Measurements from ENCODE around the gene ACTG1. TPM values are rescaled to one million over a fixed set of nuclear protein-coding genes. Genes with fewer than 3 reads are reported as not detected.

Gene ACTG1
- total and polyA plus RNA-seq, 4 donors: 347 to 1,699 (median 1,282) TPM

DNA sequence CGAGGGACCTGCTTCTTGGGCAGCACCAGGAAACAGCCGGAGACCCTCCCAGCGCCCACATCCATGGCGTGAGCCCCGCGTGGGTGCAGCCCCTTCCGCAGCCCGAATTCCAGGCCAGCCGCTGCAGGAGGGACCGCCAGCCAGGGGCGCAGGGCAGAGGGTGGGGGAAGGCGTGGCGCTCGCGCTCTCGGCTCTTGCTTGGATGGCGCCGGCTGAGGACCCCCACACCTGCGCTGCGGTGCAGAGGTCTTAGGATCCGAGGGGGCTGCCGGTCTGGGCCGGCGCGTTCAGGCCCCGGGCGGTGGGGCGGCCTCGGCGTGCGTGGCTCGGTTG lies 28.8 kb downstream of the ACTG1 start (continued):
- no peak for TF ChIP-seq GABPA (IDR thresholded peaks at IDR 0.05 in 1 of 2, conservative IDR thresholded peaks at IDR 0.05 in 1 of 2)
- TF ChIP-seq, protein P1, sequence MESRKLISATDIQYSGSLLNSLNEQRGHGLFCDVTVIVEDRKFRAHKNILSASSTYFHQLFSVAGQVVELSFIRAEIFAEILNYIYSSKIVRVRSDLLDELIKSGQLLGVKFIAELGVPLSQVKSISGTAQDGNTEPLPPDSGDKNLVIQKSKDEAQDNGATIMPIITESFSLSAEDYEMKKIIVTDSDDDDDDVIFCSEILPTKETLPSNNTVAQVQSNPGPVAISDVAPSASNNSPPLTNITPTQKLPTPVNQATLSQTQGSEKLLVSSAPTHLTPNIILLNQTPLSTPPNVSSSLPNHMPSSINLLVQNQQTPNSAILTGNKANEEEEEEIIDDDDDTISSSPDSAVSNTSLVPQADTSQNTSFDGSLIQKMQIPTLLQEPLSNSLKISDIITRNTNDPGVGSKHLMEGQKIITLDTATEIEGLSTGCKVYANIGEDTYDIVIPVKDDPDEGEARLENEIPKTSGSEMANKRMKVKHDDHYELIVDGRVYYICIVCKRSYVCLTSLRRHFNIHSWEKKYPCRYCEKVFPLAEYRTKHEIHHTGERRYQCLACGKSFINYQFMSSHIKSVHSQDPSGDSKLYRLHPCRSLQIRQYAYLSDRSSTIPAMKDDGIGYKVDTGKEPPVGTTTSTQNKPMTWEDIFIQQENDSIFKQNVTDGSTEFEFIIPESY (IDR thresholded peaks at IDR 0.05): no peak
- no peak for TF ChIP-seq TAF1 (conservative IDR thresholded peaks at IDR 0.05)
- no peak for TF ChIP-seq FOXA1 (IDR thresholded peaks at IDR 0.05)

DNA sequence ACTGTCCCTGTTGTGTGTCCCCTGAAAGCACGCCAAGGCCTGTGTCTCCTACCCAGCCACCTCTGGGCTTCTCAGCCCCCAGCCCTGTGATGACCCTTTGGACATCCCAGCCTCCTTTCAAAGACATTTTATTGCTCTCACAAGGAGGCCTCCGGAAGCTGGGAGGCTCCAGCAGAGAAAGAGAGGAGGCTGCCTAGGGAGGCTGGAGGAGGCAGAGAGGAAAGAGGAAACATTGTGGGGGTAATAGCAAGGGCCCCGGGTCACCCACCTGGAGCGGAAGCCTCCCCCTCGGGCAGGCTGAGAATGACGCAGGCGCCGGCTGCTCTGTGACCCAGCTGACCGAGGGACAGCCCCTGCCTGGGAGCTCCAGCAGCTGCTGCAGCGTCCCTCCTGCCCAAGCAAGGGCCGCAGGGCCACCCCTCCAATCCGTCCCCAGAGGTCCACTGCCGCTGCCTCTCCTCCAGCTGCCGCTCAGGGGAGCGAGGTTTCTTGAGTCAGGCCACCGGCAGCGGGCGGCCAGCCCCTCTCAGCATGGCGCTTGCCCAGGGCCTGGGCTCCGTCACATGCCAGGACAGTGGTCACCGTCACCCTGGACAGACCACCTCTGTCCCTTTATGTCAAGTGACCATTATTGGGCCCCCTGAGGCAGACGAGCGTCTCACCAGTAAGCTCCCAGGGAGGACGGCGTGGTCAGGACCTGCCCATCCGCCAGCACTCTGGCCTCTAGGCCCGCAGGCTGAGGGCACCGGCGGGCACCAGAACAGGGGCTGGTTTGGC lies 29.3 kb downstream of the ACTG1 start:
- Histone ChIP-seq H3K27me3 (ENCODE audit: control insufficient read depth in 4 of 4, insufficient read depth in 4 of 4, low read length in 3 of 4) (no peaks in the 10 kb centered on the region), H3K4me1 (ENCODE audit: control insufficient read depth in 4 of 4, insufficient read depth in 4 of 4, low read length in 3 of 4) (peaks cover 5 to 22% (median 12%) of the 10 kb centered on the region in 4 donors), H3K27ac (ENCODE audit: low read depth in 1 of 2, low read length in 2 of 2) (no peak overlapping the region), H3K9ac (ENCODE audit: low read depth in 1 of 2, low read length in 2 of 2) (no peak overlapping the region), H3K9me3 (ENCODE audit: control insufficient read depth in 4 of 4, low read length in 3 of 4) (no peaks in the 10 kb centered on the region), H3K36me3 (ENCODE audit: control insufficient read depth in 4 of 4, insufficient read depth in 3 of 4, low read depth in 1 of 4, low read length in 3 of 4) (no peaks in the 10 kb centered on the region), H3K4me3 (ENCODE audit: low read depth in 1 of 3, low read length in 3 of 3) (no peak overlapping the region)
- 79% methylated on average over 29 of the region's 29 CpGs for WGBS
- TF ChIP-seq FOXA2 (IDR thresholded peaks at IDR 0.05) (no peak), YY1 (IDR thresholded peaks at IDR 0.05) (no peak), NR2F2 (IDR thresholded peaks at IDR 0.05) (no peak), SP1 (IDR thresholded peaks at IDR 0.05) (no peak), FOXA1 (IDR thresholded peaks at IDR 0.05) (no peak), EGR1 (IDR thresholded peaks at IDR 0.05; ENCODE audit: low read depth in 2 of 2) (no peak), JUND (IDR thresholded peaks at IDR 0.05) (no peak), RAD21 (IDR thresholded peaks at IDR 0.05) (no peak), HNF4G (IDR thresholded peaks at IDR 0.05) (no peak), HNF4A (conservative IDR thresholded peaks at IDR 0.05) (no peak), GABPA (IDR thresholded peaks at IDR 0.05 in 1 of 2, conservative IDR thresholded peaks at IDR 0.05 in 1 of 2) (no peak), TAF1 (conservative IDR thresholded peaks at IDR 0.05) (no peak), RXRA (IDR thresholded peaks at IDR 0.05) (no peak)
- TF ChIP-seq, protein P1 (IDR thresholded peaks at IDR 0.05): no peak
- TF ChIP-seq, protein P2, sequence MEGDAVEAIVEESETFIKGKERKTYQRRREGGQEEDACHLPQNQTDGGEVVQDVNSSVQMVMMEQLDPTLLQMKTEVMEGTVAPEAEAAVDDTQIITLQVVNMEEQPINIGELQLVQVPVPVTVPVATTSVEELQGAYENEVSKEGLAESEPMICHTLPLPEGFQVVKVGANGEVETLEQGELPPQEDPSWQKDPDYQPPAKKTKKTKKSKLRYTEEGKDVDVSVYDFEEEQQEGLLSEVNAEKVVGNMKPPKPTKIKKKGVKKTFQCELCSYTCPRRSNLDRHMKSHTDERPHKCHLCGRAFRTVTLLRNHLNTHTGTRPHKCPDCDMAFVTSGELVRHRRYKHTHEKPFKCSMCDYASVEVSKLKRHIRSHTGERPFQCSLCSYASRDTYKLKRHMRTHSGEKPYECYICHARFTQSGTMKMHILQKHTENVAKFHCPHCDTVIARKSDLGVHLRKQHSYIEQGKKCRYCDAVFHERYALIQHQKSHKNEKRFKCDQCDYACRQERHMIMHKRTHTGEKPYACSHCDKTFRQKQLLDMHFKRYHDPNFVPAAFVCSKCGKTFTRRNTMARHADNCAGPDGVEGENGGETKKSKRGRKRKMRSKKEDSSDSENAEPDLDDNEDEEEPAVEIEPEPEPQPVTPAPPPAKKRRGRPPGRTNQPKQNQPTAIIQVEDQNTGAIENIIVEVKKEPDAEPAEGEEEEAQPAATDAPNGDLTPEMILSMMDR (IDR thresholded peaks at IDR 0.05; ENCODE audit: low read depth, low read length, missing input control): no peak
- TF ChIP-seq, protein P3, sequence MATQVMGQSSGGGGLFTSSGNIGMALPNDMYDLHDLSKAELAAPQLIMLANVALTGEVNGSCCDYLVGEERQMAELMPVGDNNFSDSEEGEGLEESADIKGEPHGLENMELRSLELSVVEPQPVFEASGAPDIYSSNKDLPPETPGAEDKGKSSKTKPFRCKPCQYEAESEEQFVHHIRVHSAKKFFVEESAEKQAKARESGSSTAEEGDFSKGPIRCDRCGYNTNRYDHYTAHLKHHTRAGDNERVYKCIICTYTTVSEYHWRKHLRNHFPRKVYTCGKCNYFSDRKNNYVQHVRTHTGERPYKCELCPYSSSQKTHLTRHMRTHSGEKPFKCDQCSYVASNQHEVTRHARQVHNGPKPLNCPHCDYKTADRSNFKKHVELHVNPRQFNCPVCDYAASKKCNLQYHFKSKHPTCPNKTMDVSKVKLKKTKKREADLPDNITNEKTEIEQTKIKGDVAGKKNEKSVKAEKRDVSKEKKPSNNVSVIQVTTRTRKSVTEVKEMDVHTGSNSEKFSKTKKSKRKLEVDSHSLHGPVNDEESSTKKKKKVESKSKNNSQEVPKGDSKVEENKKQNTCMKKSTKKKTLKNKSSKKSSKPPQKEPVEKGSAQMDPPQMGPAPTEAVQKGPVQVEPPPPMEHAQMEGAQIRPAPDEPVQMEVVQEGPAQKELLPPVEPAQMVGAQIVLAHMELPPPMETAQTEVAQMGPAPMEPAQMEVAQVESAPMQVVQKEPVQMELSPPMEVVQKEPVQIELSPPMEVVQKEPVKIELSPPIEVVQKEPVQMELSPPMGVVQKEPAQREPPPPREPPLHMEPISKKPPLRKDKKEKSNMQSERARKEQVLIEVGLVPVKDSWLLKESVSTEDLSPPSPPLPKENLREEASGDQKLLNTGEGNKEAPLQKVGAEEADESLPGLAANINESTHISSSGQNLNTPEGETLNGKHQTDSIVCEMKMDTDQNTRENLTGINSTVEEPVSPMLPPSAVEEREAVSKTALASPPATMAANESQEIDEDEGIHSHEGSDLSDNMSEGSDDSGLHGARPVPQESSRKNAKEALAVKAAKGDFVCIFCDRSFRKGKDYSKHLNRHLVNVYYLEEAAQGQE (IDR thresholded peaks at IDR 0.05): no peak
- TF ChIP-seq, protein P4, sequence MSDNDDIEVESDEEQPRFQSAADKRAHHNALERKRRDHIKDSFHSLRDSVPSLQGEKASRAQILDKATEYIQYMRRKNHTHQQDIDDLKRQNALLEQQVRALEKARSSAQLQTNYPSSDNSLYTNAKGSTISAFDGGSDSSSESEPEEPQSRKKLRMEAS (IDR thresholded peaks at IDR 0.05): no peak
- TF ChIP-seq, protein P5, sequence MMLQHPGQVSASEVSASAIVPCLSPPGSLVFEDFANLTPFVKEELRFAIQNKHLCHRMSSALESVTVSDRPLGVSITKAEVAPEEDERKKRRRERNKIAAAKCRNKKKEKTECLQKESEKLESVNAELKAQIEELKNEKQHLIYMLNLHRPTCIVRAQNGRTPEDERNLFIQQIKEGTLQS (IDR thresholded peaks at IDR 0.05): no peak
- DNase-seq (ENCODE audit: low spot score): no peak
